CD4-positive, alpha-beta T cell treated with Interferon gamma for 1 hour (primary cell): Measurements from ENCODE around the gene RNASEH1.

Source experiments
- DNase-seq: peaks from one replicate; pipeline ENCODE4 v3.0.0-alpha.2; 2020

The RNASEH1 gene

GRCh38 chr2:3558205-3559014 is at the start of gene RNASEH1:
Gene RNASEH1, minus strand, starts transcription at chr2:3558333. Its CDS starts 73 bp downstream, at chr2:3558260.
- peak; percentile 95 for DNase-seq

- no peak for DNase-seq
Measured at GRCh38 chr2:3606370-3607201, 48.5 kb upstream of the RNASEH1 start.

- no peak for DNase-seq
Measured at GRCh38 chr2:3606028-3606369, 47.9 kb upstream of the RNASEH1 start.

GRCh38 chr2:3604991-3605961 is 47.1 kb upstream of the RNASEH1 start:
- no peak for DNase-seq

GRCh38 chr2:3604207-3604877 is 46.2 kb upstream of the RNASEH1 start:
- no peak for DNase-seq

- DNase-seq: no peak
Measured at GRCh38 chr2:3603536-3604206, 45.5 kb upstream of the RNASEH1 start.

- DNase-seq: no peak
Measured at GRCh38 chr2:3602553-3603339, 44.6 kb upstream of the RNASEH1 start.

GRCh38 chr2:3601561-3602271 is 43.6 kb upstream of the RNASEH1 start:
- no peak for DNase-seq

- DNase-seq: no peak
Measured at GRCh38 chr2:3600256-3600855, 42.2 kb upstream of the RNASEH1 start.

GRCh38 chr2:3598912-3599854 is 41.0 kb upstream of the RNASEH1 start:
- DNase-seq: no peak

GRCh38 chr2:3598197-3598910 is 40.2 kb upstream of the RNASEH1 start:
- no peak for DNase-seq

GRCh38 chr2:3597567-3597966 is 39.4 kb upstream of the RNASEH1 start:
- DNase-seq: no peak

- no peak for DNase-seq
Measured at GRCh38 chr2:3596901-3597417, 38.8 kb upstream of the RNASEH1 start.

- no peak for DNase-seq
Measured at GRCh38 chr2:3595985-3596384, 37.9 kb upstream of the RNASEH1 start.

- DNase-seq: no peak
Measured at GRCh38 chr2:3595404-3595803, 37.3 kb upstream of the RNASEH1 start.

- no peak for DNase-seq
Measured at GRCh38 chr2:3594493-3595281, 36.6 kb upstream of the RNASEH1 start, which contains the start of gene COLEC11. Gene COLEC11, plus strand, starts transcription at chr2:3595112. Its CDS starts 9,229 bp downstream, at chr2:3604341.

GRCh38 chr2:3589086-3589485 is 31.0 kb upstream of the RNASEH1 start:
- DNase-seq: no peak
